GM12874 (cell line): ENCODE results near the gene ADGRL2.

ENCODE experiments used
- CTCF ChIP-seq: IDR thresholded peaks from 2 replicates; pipeline ENCODE4 v1.5.1; 2011; ENCODE audit warnings: low read depth, mild to moderate bottlenecking, control low read depth, low read length, moderate library complexity; ENCODE audit not compliant: insufficient read depth

The ADGRL2 gene

GRCh38 chr1:81920886-81921285 lies 120.2 kb downstream of the ADGRL2 start:
- TF ChIP-seq CTCF, result no peak

- TF ChIP-seq CTCF, result no peak
Observed at GRCh38 chr1:81921344-81921743, 120.6 kb downstream of the ADGRL2 start.

- no peak for TF ChIP-seq CTCF
Observed at GRCh38 chr1:81921851-81922462, 121.2 kb downstream of the ADGRL2 start.

- no peak for TF ChIP-seq CTCF
Observed at GRCh38 chr1:81922955-81923354, 122.2 kb downstream of the ADGRL2 start.

GRCh38 chr1:81929106-81929505 lies 128.4 kb downstream of the ADGRL2 start:
- no peak for TF ChIP-seq CTCF

- TF ChIP-seq CTCF, result no peak
Observed at GRCh38 chr1:81936853-81937252, 136.1 kb downstream of the ADGRL2 start.

GRCh38 chr1:81937791-81938450 lies 137.2 kb downstream of the ADGRL2 start:
- TF ChIP-seq CTCF, result no peak
